ENCODE results near the gene FMO4.

DNA sequence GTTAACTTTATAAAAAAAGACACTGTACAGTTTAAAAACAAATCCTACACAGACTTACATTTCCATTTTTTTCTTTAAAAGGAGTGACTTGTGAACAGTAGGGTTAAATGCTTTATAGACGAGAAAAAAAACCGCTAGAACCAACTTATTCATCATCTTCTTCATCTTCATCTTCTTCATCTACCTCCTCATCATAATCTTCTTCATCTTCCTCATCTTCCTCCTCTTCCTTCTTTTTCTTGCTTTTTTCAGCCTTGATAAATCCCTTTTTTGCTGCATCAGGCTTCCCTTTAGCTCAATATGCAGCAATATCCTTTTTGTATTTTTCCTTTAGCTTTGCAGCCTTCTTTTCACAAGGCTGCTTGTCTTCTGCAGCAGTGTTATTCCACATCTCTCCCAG lies 43.2 kb upstream of the FMO4 start:
- TF ChIP-seq EGR1 (IDR thresholded peaks at IDR 0.05) (no peak), TCF12 (IDR thresholded peaks at IDR 0.05; ENCODE audit: low read depth) (no peak), NFIC (IDR thresholded peaks at IDR 0.05) (no peak), CEBPB (IDR thresholded peaks at IDR 0.05) (no peak), RAD21 (IDR thresholded peaks at IDR 0.05; ENCODE audit: low read depth) (no peak), ZBTB7A (IDR thresholded peaks at IDR 0.05; ENCODE audit: low read depth) (no peak), TAF1 (IDR thresholded peaks at IDR 0.05; ENCODE audit: low read depth) (no peak), TEAD4 (IDR thresholded peaks at IDR 0.05) (no peak), FOXM1 (IDR thresholded peaks at IDR 0.05; ENCODE audit: borderline replicate concordance, low read depth) (no peak), YY1 (IDR thresholded peaks at IDR 0.05; ENCODE audit: low read depth) (no peak), CREB1 (IDR thresholded peaks at IDR 0.05; ENCODE audit: low read depth) (no peak)
- TF ChIP-seq, protein P1, sequence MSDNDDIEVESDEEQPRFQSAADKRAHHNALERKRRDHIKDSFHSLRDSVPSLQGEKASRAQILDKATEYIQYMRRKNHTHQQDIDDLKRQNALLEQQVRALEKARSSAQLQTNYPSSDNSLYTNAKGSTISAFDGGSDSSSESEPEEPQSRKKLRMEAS (IDR thresholded peaks at IDR 0.05) = no peak
- TF ChIP-seq, protein P2, sequence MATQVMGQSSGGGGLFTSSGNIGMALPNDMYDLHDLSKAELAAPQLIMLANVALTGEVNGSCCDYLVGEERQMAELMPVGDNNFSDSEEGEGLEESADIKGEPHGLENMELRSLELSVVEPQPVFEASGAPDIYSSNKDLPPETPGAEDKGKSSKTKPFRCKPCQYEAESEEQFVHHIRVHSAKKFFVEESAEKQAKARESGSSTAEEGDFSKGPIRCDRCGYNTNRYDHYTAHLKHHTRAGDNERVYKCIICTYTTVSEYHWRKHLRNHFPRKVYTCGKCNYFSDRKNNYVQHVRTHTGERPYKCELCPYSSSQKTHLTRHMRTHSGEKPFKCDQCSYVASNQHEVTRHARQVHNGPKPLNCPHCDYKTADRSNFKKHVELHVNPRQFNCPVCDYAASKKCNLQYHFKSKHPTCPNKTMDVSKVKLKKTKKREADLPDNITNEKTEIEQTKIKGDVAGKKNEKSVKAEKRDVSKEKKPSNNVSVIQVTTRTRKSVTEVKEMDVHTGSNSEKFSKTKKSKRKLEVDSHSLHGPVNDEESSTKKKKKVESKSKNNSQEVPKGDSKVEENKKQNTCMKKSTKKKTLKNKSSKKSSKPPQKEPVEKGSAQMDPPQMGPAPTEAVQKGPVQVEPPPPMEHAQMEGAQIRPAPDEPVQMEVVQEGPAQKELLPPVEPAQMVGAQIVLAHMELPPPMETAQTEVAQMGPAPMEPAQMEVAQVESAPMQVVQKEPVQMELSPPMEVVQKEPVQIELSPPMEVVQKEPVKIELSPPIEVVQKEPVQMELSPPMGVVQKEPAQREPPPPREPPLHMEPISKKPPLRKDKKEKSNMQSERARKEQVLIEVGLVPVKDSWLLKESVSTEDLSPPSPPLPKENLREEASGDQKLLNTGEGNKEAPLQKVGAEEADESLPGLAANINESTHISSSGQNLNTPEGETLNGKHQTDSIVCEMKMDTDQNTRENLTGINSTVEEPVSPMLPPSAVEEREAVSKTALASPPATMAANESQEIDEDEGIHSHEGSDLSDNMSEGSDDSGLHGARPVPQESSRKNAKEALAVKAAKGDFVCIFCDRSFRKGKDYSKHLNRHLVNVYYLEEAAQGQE (IDR thresholded peaks at IDR 0.05; ENCODE audit: low read depth) = no peak

All from Ishikawa (cell line).